A549 treated with AZD2906 at 1 μM for 4 hours (cell line): ENCODE data around the gene ANKFN1. TPM values are rescaled to one million over a fixed set of nuclear protein-coding genes. Genes with fewer than 3 reads are reported as not detected.

Experiments used
- total RNA-seq: library from RNA; stranded (reverse); fragments of 200-300 nt; extraction: Qiagen RNA extraction; gene quantifications from 5 replicates; pipeline ENCODE4 v1.2.3, GENCODE V29; 2022

Gene ANKFN1
- total RNA-seq, result not detected in 5 replicates

GRCh38 chr17:56152874-56153602 is at the start of gene ANKFN1:
Gene ANKFN1 (plus strand): TSS chr17:56153475. CDS start chr17:56212668, 59,193 bp downstream.

